Right cardiac atrium (tissue), 5 donors: ENCODE measurements around the gene ZC3H4. TPM values are rescaled to one million over a fixed set of nuclear protein-coding genes. Genes with fewer than 3 reads are reported as not detected.
A peak's percentile ranks its signal among the peaks of the same experiment; 100 is the strongest.

Experiments
- ATAC-seq, 2 donors: fragments of 200-7000 bp; cut with Tn5 transposase; one replicate each; pipeline versions ENCODE4 v1.8.0 to v1.9.1; 2020; ENCODE audit warnings: moderate library complexity in 2 of 2, mild to moderate bottlenecking in 1 of 2
- DNase-seq, 3 donors: peaks; one replicate each; pipeline ENCODE4 v3.0.0-alpha.2; 2020
- H3K27ac ChIP-seq: one replicate; pipeline ENCODE4 v1.5.1; 2013; ENCODE audit warnings: mild to moderate bottlenecking, low read length, control low read depth, moderate library complexity
- H3K27me3 ChIP-seq: one replicate; pipeline ENCODE4 v1.6.1; 2013; ENCODE audit not compliant: control insufficient read depth, insufficient read depth
- H3K4me1 ChIP-seq: one replicate; pipeline ENCODE4 v1.6.1; 2013; ENCODE audit warnings: low read length; ENCODE audit not compliant: control insufficient read depth, insufficient read depth
- H3K4me3 ChIP-seq: one replicate; pipeline ENCODE4 v1.5.1; 2013; ENCODE audit warnings: low read length, control low read depth
- H3K9me3 ChIP-seq: one replicate; pipeline ENCODE4 v1.6.1; 2013; ENCODE audit warnings: low read length; ENCODE audit not compliant: control insufficient read depth
- WGBS: extraction: QIAGEN DNeasy Blood & Tissue Kit; methylation state at CpG from one replicate; pipeline ENCODE4 v1.1.7; 2013; 5-methylcytosine and 5-hydroxymethylcytosine counted together
- intact Hi-C, 4 donors: fragments of 100-400 bp; cut with DNase I; formaldehyde crosslinking; loops; one replicate each; pipeline versions ENCODE4 v1.11.0 to v1.14.0; 2022 to 2023
- long read RNA-seq, 4 donors: library from polyadenylated mRNA; unstranded; transcript quantifications; one replicate each; pipeline ENCODE4 v2.0.0, GENCODE V29; 2020 to 2021
- polyA plus RNA-seq: library from polyadenylated mRNA; stranded (reverse); fragments of 200-250 nt; gene quantifications from one replicate; pipeline ENCODE4 v1.2.3, GENCODE V29; 2013
- total RNA-seq, 4 donors: library from RNA; stranded (reverse); fragmentation: NEBNext Ultra II Directional; extraction: Animal tissue kit (Norgen Biotek cat#: 25700); gene quantifications; one replicate each; pipeline ENCODE4 v1.2.1, GENCODE V29; 2021
- donor health status: healthy with polysubstance abuse.
- donor health status: DM: no; HTN: yes; CAD: no.
- donor health status: DM: no; HTN: no; CAD: no.
- donor health status: DM: no; HTN: yes; CAD: no; lungs with severe emphysema.
- donor health status: DM: yes; HTN: yes; CAD: no.

The ZC3H4 gene
- total RNA-seq (10 to 100 TPM; 25.6 to 27.7 (median 26.8) TPM), polyA plus RNA-seq (12.4 TPM)
- long read RNA-seq, donor 1, partial matches to known transcripts: 1 of 49 reads
- long read RNA-seq, donor 1, other reads (novel, unspliced or antisense): 48 of 49 reads
- long read RNA-seq, donor 2, partial matches to known transcripts: 3 of 8 reads
- long read RNA-seq, donor 2, other reads (novel, unspliced or antisense): 5 of 8 reads
- long read RNA-seq, donor 3, partial matches to known transcripts: 0 of 49 reads
- long read RNA-seq, donor 3, other reads (novel, unspliced or antisense): 49 of 49 reads
- long read RNA-seq, donor 4, partial matches to known transcripts: 0 of 8 reads
- long read RNA-seq, donor 4, other reads (novel, unspliced or antisense): 8 of 8 reads

DNA sequence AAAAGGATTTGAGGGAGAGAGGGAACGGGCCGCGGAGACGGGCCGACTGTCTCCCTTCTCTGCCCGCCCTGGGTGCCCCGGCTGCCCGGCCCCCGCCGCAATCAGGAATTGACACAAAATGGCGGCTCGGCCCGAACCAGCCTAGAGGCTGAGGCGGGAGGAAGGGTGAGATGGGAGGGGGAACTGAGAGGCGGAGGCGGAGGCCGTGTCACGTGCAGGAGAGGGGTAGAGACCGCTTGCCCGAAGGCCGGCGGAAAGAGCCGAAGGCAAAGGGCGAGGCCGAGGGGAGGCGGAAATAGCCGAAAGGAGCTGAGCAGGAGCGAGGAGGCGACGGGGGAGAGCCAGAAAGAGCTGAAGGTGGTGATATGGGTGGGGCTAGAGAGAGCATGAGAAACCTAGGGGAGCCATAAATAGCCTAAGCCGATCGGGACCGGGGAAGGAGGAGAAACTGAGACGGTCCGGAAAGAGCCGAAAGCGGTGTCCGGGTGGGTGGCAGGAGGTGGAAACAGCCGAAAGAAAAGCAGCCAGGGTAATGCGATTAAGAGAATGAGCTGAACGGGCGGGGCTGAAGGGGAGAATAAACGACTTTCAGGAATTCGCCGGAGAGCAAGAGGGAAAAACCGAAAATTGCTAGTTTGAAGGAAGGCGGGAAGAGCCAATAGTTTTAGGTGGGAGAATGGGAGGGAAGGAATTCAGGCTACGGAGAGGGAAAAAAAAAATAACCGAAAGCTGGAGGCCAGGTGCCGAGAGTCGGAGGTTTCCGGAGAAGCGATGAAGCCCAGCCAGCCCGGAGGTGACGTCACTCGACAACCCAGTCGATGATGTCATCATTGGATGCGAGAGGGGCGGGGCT is at the start of gene ZC3H4:
Gene ZC3H4 (minus strand): TSS at position 780 of the 853 bp plus-strand sequence. CDS start 1,192 bp downstream, outside the sequence.
- ATAC-seq: peak; percentile 96 to 97
- intact Hi-C loops: no loop called here
- WGBS: under 1% methylated on average over 59 of the region's 59 CpGs

DNA sequence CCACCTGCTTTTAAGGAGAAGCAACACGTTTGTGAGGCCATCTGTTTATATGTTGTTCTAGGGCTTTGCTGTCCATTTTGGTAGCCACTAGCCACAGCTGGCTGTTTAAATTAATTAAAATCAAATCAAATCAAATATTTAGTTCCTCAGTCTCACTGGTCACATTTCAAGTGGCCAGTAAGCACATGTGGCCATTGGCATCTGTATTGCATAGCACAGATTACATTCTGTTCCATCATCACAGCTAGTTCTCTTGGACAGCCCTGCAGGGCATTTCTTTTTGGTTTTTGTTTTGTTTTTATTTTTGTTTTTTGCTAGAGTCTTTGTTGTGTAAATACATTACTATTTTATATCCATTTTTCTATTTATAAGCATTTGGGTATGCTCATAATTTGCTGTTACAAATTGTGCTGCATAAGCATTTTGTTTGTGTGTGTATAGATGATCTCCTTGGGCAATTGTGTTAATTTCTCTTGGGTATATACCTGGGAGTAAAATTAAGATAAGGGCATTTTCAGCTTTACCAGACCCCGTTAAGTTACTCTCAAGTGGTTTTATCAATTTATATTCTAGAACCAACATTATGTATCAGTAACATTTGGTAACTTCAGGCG is 48.4 kb upstream of the ZC3H4 start:
- DNase-seq (no peak), ATAC-seq (no peak)
- 69% methylated on average over 3 of the region's 3 CpGs for WGBS
- intact Hi-C loops: no loop called here
- H3K4me3 ChIP-seq: no peak overlapping the region
- no peaks in the 10 kb centered on the region for H3K27me3 ChIP-seq
- H3K9me3 ChIP-seq: no peaks in the 10 kb centered on the region
- H3K4me1 ChIP-seq: peaks cover 21% of the 10 kb centered on the region
- no peak overlapping the region for H3K27ac ChIP-seq

More for the DNA sequence above, at the start of gene ZC3H4:
- H3K27me3 ChIP-seq: no peaks in the 10 kb centered on the region
- no peaks in the 10 kb centered on the region for H3K4me1 ChIP-seq
- DNase-seq: peak; percentile 99 to 100 (median 99)
- H3K9me3 ChIP-seq: no peaks in the 10 kb centered on the region
- peak within 1 kb of the TSS; percentile 99 for H3K27ac ChIP-seq
- peak within 1 kb of the TSS; percentile 86 for H3K4me3 ChIP-seq

DNA sequence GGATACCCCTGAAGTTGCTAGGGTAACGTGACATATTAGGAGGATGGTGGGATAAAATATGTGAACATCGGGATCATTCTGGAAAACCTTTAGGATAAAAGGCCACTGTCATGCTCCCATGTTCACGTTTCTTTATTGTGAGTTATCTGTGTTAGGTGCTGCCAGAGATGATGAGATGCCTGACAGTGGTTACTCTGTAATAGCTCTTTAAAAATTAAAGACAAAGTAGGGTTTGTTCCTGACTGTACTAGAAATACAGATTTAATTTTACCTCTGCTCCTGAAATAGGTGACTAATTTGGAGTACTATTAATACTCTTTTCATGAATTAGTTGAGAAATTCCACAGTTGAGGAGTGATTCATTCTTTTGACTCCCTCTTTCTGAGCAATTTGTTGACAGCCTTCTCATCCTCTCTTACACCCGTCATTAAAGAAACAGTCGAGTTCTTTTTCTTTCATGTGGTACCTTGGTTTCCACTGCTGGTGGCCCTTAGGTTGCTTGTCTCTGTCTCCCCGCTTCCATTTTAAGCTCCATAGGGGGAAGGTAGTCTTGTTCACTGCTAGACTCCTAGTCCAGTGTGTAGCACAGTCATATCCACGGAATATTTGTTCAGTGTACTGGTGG is 45.4 kb upstream of the ZC3H4 start:
- no peaks in the 10 kb centered on the region for H3K9me3 ChIP-seq
- no peak for DNase-seq
- intact Hi-C loops: loop anchor here in 1 of 4 donors (10.0 kb wide), 1 partner anchor 46 kb away; no protein-coding TSS in a partner anchor
- WGBS: 75% methylated on average over 7 of the region's 7 CpGs
- no peak overlapping the region for H3K4me3 ChIP-seq
- ATAC-seq: no peak
- H3K4me1 ChIP-seq: peaks cover 21% of the 10 kb centered on the region
- peak overlapping the region; percentile 87 for H3K27ac ChIP-seq
- no peaks in the 10 kb centered on the region for H3K27me3 ChIP-seq

DNA sequence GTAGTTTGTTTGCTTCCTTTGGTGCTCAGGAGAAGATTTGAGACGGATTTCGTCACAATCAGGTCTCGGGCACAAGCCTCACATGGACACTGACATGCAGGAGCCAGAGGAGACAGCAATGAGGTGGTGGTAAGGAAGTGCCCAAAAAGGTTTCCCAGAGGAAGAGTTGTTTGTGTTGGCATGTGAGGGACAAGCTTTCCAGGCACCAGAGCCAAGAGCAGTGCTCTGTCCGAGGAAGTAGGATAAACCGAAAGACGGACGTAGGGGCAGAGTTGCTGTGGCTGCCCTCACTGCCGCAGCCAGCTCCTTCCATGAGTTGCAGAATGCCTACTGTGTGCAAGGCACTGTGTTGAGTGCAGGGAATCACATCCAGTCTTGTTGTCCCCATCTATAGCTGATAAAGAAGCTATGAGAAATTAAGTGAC is 44.8 kb upstream of the ZC3H4 start:
- Histone ChIP-seq H3K27me3 (no peaks in the 10 kb centered on the region), H3K27ac (peak overlapping the region; percentile 87), H3K4me1 (peaks cover 21% of the 10 kb centered on the region), H3K9me3 (no peaks in the 10 kb centered on the region), H3K4me3 (no peak overlapping the region)
- intact Hi-C loops: loop anchor here in 1 of 4 donors (10.0 kb wide), 1 partner anchor 46 kb away; no protein-coding TSS in a partner anchor
- DNase-seq (peak; percentile 22 to 57 (median 57)), ATAC-seq (peak; percentile 65 to 83)
- WGBS: 32% methylated on average over 8 of the region's 8 CpGs

DNA sequence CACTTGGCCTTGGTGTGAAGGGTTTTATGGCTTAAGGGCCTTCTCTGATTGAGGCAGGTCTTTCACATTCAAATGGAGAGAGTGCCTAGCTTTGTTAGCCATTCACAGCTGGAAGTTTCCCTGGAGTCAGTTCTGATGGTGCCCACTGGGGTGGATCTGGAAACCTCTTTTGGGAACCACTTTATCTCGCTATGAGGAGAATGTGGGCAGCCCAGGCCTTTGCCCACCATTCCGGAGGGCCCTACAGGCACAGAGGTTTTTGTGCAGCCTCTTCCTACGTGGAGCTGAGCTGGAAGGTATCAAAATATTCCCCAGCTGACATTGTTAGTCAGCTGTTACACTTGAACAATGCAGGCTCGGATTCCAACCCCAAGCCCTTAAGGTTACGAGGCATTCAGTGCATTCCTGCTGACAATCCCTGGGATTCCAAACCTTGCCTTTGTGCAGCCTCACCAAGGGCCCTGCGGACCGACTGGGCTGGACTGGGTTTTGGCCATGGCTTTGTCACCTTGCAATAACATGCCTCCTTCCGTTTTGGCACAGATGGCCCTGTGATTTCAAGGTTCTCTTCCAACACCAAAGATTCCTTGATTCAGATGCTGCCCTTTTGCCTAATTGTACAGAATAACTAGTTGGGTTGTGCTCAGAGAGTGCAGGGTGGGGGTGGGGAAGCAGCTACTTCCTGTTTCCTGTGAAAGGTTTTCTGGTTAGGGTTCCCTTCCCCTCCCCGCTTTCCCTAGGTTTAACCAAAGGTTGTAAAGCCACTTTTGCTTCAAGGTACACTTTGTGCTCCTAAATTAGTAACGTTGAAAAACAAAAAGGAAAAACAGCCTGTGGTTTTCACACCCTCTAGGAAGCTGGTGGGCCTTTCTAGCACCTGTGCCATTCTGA is 44.1 kb upstream of the ZC3H4 start:
- DNase-seq (peak; percentile 66 to 77 (median 74)), ATAC-seq (peak; percentile 78 to 94)
- Histone ChIP-seq H3K4me3 (no peak overlapping the region), H3K9me3 (no peaks in the 10 kb centered on the region), H3K4me1 (peaks cover 21% of the 10 kb centered on the region), H3K27me3 (no peaks in the 10 kb centered on the region), H3K27ac (peak overlapping the region; percentile 87)
- intact Hi-C loops: loop anchor here in 1 of 4 donors (10.0 kb wide), 1 partner anchor 47 kb away; no protein-coding TSS in a partner anchor
- 23% methylated on average over 10 of the region's 10 CpGs for WGBS

DNA sequence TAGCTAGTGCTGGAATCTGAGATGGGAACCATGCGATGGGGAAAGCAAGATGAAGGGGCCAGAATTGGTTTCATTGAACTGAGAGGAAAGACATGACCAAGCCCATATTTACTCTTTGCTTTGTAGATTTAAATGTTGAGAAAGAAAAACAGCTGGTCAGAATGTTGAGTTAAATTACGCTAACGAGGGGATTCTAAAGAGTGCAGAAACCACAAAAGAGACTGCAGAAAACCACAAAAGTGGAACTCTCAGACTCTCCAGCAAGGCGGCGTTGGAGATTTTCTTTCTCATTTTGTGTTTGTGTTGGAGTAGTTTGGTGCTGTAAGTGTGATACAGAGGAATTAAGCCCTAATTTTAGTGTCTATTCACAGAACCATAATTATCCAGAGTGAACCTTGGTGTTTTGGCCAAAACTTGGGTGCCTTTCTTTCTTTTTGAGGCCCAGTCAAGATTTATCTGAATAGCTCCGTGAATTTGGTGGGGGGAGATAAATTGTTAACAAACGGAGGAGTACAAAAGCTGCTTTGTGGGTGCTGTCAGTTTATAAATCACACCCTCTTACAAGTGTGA is 43.4 kb upstream of the ZC3H4 start:
- peaks cover 21% of the 10 kb centered on the region for H3K4me1 ChIP-seq
- no peaks in the 10 kb centered on the region for H3K9me3 ChIP-seq
- H3K27ac ChIP-seq: peak overlapping the region; percentile 87
- H3K4me3 ChIP-seq: no peak overlapping the region
- DNase-seq (no peak), ATAC-seq (no peak)
- H3K27me3 ChIP-seq: no peaks in the 10 kb centered on the region
- 53% methylated on average over 7 of the region's 7 CpGs for WGBS
- intact Hi-C loops: loop anchor here in 1 of 4 donors (10.0 kb wide), 1 partner anchor 48 kb away; no protein-coding TSS in a partner anchor

DNA sequence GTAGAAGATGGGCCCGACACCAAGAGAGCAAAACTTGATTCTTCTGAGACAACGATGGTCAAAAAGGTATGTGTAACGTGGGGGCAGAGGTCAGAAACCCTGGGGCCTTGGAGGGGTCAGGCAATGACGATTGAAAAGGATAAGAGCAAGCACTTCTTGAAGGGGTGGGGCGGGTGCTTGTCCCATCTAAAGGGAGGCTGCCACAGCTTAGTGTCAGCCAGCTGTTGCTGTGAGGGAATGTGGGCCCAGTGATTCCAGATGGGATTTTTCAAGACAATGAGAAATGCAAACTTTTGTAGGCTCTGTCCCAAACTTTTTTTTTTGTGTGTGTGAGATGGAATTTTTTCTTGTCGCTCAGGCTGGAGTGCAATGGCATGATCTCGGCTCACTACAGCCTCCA is 41.6 kb upstream of the ZC3H4 start:
- DNase-seq (peak; percentile 43 to 73 (median 67)), ATAC-seq (peak in 1 of 2 donors; percentile 36)
- 62% methylated on average over 7 of the region's 7 CpGs for WGBS
- Histone ChIP-seq H3K9me3 (no peaks in the 10 kb centered on the region), H3K4me1 (peaks cover 21% of the 10 kb centered on the region), H3K27me3 (no peaks in the 10 kb centered on the region), H3K27ac (no peak overlapping the region), H3K4me3 (no peak overlapping the region)
- intact Hi-C loops: loop anchor here in 1 of 4 donors (10.0 kb wide), 1 partner anchor 50 kb away; no protein-coding TSS in a partner anchor

DNA sequence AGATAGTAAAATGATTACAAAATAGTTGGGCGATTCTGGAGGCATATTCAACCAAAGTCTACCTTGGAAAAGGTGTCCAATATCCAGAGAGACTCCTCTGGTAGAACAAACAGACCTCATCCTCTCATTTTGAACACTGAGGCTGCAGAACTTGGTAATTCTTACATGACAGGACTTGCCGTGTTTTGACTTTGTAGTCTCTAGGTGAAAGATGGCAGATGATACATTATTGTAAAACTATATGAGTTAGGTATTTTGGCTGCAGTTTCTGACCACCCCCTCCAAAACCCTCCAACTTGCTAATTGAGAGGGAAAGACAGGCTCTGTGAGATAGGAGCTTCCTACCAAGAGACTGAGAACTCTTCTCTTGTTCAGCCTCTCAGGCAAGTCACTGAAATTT is 39.7 kb upstream of the ZC3H4 start:
- Histone ChIP-seq H3K4me1 (peaks cover 14% of the 10 kb centered on the region), H3K27me3 (no peaks in the 10 kb centered on the region), H3K9me3 (no peaks in the 10 kb centered on the region), H3K4me3 (no peak overlapping the region), H3K27ac (no peak overlapping the region)
- WGBS: 81% methylated on average over 2 of the region's 2 CpGs
- no peak for DNase-seq
- intact Hi-C loops: loop anchor here in 1 of 4 donors (10.0 kb wide), 1 partner anchor 52 kb away; no protein-coding TSS in a partner anchor
- ATAC-seq: no peak

DNA sequence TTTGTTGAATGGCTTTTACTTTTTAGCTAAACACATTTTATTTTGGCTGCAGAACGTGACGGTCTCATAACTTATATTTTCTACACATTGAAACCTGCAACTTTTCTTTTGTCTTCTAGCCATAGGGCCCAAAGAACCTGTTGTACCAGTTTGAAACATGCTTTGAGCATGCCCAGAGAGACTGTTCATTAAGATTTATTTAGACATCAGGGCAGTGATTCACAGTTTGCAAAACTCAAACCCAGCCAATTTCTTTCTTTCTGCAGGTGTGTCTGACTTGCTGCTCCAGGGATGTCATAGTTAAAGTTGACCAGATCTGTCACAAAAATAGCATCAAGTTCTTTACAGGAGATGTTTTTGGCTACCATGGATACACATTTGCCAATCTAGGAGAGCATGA is 39.1 kb upstream of the ZC3H4 start:
- Histone ChIP-seq H3K4me1 (peaks cover 8% of the 10 kb centered on the region), H3K27ac (no peak overlapping the region), H3K9me3 (no peaks in the 10 kb centered on the region), H3K27me3 (no peaks in the 10 kb centered on the region), H3K4me3 (no peak overlapping the region)
- WGBS: 84% methylated on average over 2 of the region's 2 CpGs
- DNase-seq (no peak), ATAC-seq (no peak)
- intact Hi-C loops: loop anchor here in 1 of 4 donors (10.0 kb wide), 1 partner anchor 52 kb away; no protein-coding TSS in a partner anchor
